ELR (cell line): ENCODE data around the gene OR5H2.

ENCODE experiments used
- DNase-seq: peaks from one replicate; pipeline ENCODE4 v3.0.0-alpha.2; 2015; ENCODE audit warnings: low read depth

Gene OR5H2

GRCh38 chr3:98331329-98331728 is 49.0 kb downstream of the OR5H2 start:
- DNase-seq = no peak
